BJ (cell line): ENCODE measurements around the gene LRRC45. TPM values are rescaled to one million over a fixed set of nuclear protein-coding genes. Genes with fewer than 3 reads are reported as not detected.

Experiments used
- CTCF ChIA-PET: fragments of 350-600 bp; formaldehyde crosslinking; extraction: SDS; loops from one replicate; lab custom pipeline; 2021; ENCODE audit warnings: antibody characterized with exemption, inconsistent platforms; lab: Yijun Ruan, JAX
- POLR2A ChIA-PET: fragments of 300-600 bp; sonication (Branson Sonifier 250); formaldehyde crosslinking; extraction: SDS; loops from one replicate; lab custom pipeline; 2021; ENCODE audit warnings: antibody characterized with exemption; lab: Charles Lee
- DNase-seq: peaks from one replicate; pipeline ENCODE4 v3.0.0-alpha.2; 2011; ENCODE audit warnings: low read depth
- H3K27me3 ChIP-seq: 2 replicates; pipeline ENCODE4 v1.6.0; 2011; ENCODE audit warnings: low read length; ENCODE audit not compliant: control insufficient read depth, insufficient read depth
- H3K36me3 ChIP-seq: 2 replicates; pipeline ENCODE4 v1.5.1; 2011; ENCODE audit warnings: low read length; ENCODE audit not compliant: control insufficient read depth, insufficient read depth
- H3K4me3 ChIP-seq: 2 replicates; pipeline ENCODE4 v1.5.1; 2011; ENCODE audit warnings: low read depth, mild to moderate bottlenecking, control low read depth, low read length
- polyA plus RNA-seq: library from polyadenylated mRNA; depleted of rRNA; stranded (reverse); fragments of >200 nt; gene quantifications from 2 replicates; pipeline ENCODE4 v1.2.3, GENCODE V29; 2011
- TF ChIP-seq, protein P1 (sequence below): IDR thresholded peaks from 2 replicates; pipeline ENCODE4 v1.5.1; 2011; ENCODE audit warnings: low read depth, mild to moderate bottlenecking, control low read depth, inconsistent platforms, low read length, moderate library complexity; ENCODE audit not compliant: insufficient read depth

The LRRC45 gene
- polyA plus RNA-seq, 1 experiment = 6.0 TPM

DNA sequence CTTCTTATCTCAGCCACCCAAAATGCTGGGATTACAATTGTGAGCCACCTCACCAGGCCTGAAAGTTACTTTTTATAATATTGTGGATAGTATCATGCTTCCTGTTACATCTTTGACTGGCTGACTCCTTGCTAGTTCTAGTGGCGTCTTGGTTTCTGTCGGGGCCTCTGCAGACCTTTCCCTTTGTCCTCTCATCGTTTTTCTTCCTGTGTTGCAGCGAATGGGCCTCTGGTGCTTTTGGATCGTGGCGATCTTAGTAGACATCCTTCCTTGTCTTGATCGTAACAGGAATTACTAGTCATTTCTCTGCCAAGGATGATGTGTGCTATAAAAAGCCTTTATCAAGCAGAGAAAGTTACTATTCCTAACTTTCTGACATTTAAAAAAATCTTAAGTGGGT lies 24.9 kb upstream of the LRRC45 start:
- Histone ChIP-seq H3K36me3 (peaks cover 3% of the 10 kb centered on the region), H3K27me3 (no peaks in the 10 kb centered on the region), H3K4me3 (no peak overlapping the region)
- no peak for DNase-seq
- TF ChIP-seq, protein P1, sequence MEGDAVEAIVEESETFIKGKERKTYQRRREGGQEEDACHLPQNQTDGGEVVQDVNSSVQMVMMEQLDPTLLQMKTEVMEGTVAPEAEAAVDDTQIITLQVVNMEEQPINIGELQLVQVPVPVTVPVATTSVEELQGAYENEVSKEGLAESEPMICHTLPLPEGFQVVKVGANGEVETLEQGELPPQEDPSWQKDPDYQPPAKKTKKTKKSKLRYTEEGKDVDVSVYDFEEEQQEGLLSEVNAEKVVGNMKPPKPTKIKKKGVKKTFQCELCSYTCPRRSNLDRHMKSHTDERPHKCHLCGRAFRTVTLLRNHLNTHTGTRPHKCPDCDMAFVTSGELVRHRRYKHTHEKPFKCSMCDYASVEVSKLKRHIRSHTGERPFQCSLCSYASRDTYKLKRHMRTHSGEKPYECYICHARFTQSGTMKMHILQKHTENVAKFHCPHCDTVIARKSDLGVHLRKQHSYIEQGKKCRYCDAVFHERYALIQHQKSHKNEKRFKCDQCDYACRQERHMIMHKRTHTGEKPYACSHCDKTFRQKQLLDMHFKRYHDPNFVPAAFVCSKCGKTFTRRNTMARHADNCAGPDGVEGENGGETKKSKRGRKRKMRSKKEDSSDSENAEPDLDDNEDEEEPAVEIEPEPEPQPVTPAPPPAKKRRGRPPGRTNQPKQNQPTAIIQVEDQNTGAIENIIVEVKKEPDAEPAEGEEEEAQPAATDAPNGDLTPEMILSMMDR = no peak
- ChIA-PET CTCF (no interaction called here), POLR2A (no interaction called here)

DNA sequence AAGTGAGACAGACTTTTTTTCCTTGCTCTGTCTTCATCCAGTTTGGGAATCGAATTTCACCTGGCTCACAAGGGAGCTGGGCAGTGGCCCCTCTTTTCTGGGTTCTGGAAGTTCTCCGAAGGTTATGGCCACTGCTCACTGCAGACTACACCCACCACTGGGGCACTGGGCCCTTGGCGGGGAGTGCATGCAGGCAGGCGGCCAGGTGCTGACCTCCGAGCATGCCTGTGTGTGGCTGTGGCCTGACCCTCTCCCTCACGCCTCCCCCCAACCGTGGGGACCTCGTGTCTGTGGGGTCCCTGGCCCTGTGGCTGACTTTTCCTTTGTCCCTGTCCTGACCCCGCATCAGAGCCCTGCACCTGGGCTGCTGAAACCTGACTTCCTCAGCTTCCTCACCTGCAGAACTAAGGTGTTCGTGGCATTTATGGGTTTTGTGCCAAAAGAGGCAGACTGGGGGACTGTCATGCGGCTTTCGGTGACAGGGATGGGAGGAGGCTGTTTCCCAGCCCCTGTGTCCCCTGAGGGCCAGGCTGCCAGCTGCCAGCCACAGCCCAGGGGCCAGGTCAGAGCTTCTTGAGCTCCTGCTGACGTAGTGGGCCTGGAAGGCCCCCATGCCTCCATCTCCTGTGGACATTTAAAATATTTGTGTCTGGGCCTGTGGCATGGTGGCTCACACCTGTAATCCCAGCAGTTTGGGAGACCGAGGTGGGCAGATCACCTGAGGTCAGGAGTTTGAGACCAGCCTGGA lies 24.2 kb upstream of the LRRC45 start:
- ChIA-PET CTCF (no interaction called here), POLR2A (no interaction called here)
- TF ChIP-seq, protein P1 = no peak
- no peaks in the 10 kb centered on the region for H3K27me3 ChIP-seq
- no peak for DNase-seq
- H3K4me3 ChIP-seq = no peak overlapping the region
- H3K36me3 ChIP-seq = peaks cover 2% of the 10 kb centered on the region

DNA sequence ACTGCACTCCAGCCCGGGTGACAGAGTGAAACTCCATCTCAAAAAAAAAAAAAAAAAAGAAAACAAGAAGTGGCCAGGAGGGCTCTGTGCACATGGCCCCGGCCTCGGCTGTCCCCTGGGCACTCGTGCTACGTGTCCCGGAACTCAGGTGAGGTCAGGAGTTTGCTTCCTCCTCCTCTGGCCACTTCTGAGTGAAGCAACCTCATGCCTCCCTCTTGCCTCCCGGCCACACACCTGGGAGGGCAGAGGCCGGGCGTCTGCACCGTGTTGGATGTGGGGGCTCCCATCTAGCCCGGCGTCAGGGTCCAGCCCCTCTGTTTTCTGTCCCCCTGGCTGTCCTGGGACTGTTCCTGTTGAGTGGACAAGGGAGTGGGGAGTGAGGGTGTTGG lies 23.5 kb upstream of the LRRC45 start:
- ChIA-PET CTCF (no interaction called here), POLR2A (no interaction called here)
- H3K36me3 ChIP-seq = no peaks in the 10 kb centered on the region; the same call in none of the 2 replicates
- H3K27me3 ChIP-seq = no peaks in the 10 kb centered on the region
- DNase-seq = no peak
- no peak overlapping the region for H3K4me3 ChIP-seq
- TF ChIP-seq, protein P1 = no peak

DNA sequence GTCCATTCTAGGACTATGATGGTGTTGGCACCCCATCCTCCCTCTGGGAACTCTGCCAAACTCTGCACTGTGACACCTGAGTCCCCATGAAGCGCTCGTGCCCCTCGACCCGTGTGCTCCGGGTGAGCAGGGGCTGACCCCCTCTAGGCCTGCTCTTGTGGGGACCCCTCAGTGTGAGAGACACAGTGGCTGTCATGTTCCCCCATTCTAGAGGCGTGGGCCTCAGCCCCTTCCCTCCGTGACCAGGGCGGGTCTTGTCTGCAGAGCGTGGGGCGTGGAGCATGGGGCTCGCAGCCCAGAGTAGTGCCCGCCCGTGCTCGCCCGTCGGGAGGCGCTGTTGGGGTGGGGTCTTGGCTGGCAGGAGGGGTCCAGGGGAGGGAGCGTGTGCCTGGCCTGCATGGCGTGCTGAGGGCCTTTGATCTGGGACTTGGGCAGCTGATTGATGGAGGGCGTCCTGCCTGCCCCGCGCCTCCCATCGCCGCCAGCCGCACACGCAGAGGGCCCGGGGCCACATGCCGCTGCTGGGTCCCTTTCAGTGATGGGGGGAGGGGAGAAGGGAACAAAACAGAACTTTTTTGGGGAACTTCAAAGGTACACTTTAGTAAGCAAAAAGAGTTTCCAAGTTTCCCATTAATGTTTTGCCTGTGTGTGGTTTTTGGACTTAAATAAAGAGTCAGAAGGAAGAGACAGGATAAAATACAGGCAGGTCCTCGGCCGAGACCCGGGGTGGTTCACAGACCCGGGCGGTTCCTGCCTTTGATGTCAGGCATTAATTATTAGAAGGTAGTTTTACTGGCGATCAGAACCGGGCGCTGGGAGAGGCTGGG lies 22.9 kb upstream of the LRRC45 start:
- no peak overlapping the region for H3K4me3 ChIP-seq
- no peak for DNase-seq
- TF ChIP-seq, protein P1 = no peak
- POLR2A ChIA-PET = no interaction called here
- H3K36me3 ChIP-seq = no peaks in the 10 kb centered on the region; the same call in none of the 2 replicates
- CTCF ChIA-PET = no interaction called here
- H3K27me3 ChIP-seq = no peaks in the 10 kb centered on the region

DNA sequence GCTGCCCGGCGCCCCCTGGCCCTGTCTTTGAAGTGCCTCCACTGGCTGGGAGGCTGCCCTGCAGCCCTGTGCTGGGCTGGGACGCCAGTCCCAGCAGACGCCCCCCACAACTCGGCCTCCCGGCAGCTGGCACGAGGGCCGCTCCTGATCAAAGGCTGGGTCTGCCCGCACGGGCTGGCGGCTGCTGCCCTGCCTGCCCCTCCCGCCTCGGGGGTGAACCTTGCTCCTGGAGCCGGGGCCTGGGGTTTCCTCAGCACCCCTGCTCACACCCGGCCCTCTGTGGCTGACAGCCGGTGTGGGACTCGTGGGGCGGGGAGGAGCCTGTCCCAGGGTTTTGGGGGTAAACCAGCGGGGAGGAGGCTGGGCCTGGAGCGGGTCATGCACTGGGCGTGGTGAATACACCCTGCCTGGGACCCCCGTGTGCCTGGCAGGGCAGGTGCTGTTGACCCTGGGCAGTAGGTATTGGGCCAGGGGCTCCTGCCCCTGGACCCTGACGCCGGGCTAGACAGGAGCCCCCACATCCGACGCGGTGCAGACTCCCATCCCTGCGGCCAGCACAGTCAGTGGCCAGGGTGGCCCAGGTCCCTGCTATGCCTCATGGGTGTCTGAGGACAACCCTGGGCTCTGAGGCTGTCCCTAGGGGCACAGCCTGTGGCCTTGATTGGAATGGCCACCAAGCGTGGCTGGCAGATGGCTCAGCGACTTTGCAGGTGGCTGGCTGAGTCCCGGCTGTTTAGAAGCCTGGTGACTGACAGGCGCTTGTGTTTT lies 22.1 kb upstream of the LRRC45 start:
- Histone ChIP-seq H3K4me3 (no peak overlapping the region), H3K36me3 (no peaks in the 10 kb centered on the region; the same call in none of the 2 replicates), H3K27me3 (no peaks in the 10 kb centered on the region)
- ChIA-PET CTCF (no interaction called here), POLR2A (no interaction called here)
- DNase-seq = no peak
- TF ChIP-seq, protein P1 = no peak
